CD4-positive, CD25-positive, alpha-beta regulatory T cell (primary cell): ENCODE measurements around the gene METTL8. TPM values are rescaled to one million over a fixed set of nuclear protein-coding genes. Genes with fewer than 3 reads are reported as not detected.

ENCODE experiments used
- ATAC-seq, 2 donors: fragments of 150-1000 bp; cut with Tn5 transposase; one replicate each; pipeline ENCODE4 v1.10.0; 2021; ENCODE audit warnings: low read depth in 2 of 2, moderate number of reproducible peaks in 2 of 2, moderate library complexity in 1 of 2
- DNase-seq, 3 donors: peaks; one replicate each; pipeline versions ENCODE4 v3.0.0 to v3.0.0-alpha.2; 2012 to 2022; ENCODE audit warnings: mixed read lengths in 1 of 3
- H3K27ac ChIP-seq: one replicate; pipeline ENCODE4 v1.7.0; 2013; ENCODE audit warnings: mild to moderate bottlenecking, low read length; ENCODE audit not compliant: insufficient read depth, poor library complexity, severe bottlenecking
- H3K27me3 ChIP-seq: one replicate; pipeline ENCODE4 v1.7.0; 2013; ENCODE audit warnings: low read length; ENCODE audit not compliant: control insufficient read depth, insufficient read depth
- H3K36me3 ChIP-seq: one replicate; pipeline ENCODE4 v1.7.0; 2013; ENCODE audit warnings: mild to moderate bottlenecking, low read length, moderate library complexity; ENCODE audit not compliant: control insufficient read depth, insufficient read depth
- H3K4me1 ChIP-seq: 2 replicates; pipeline ENCODE4 v1.7.0; 2013; ENCODE audit warnings: mild to moderate bottlenecking, low read length; ENCODE audit not compliant: insufficient read depth, control insufficient read depth, poor library complexity, severe bottlenecking
- H3K4me3 ChIP-seq: one replicate; pipeline ENCODE4 v1.7.0; 2013; ENCODE audit warnings: low read depth, mild to moderate bottlenecking, low read length, moderate library complexity
- H3K9me3 ChIP-seq, 2 experiments: 1 replicate in 1 of 2; 2 replicates in 1 of 2; pipeline ENCODE4 v1.7.0; 2013; ENCODE audit warnings: low read length in 2 of 2, mild to moderate bottlenecking in 1 of 2, moderate library complexity in 1 of 2; ENCODE audit not compliant: control insufficient read depth in 2 of 2
- H3K27ac Mint-ChIP-seq, 3 donors: one replicate each; pipeline ENCODE4 v1.8.0; 2020 to 2022; ENCODE audit warnings: mild to moderate bottlenecking in 3 of 3, mixed read lengths in 3 of 3, moderate library complexity in 2 of 3
- H3K27me3 Mint-ChIP-seq: one replicate; pipeline ENCODE4 v1.8.0; 2022; ENCODE audit warnings: mild to moderate bottlenecking, mixed read lengths
- H3K36me3 Mint-ChIP-seq: one replicate; pipeline ENCODE4 v1.8.0; 2020; ENCODE audit warnings: mixed read lengths
- H3K4me1 Mint-ChIP-seq, 4 donors: one replicate each; pipeline ENCODE4 v1.8.0; 2020 to 2022; ENCODE audit warnings: mixed read lengths in 4 of 4, mild to moderate bottlenecking in 1 of 4
- H3K4me3 Mint-ChIP-seq, 4 donors: one replicate each; pipeline ENCODE4 v1.8.0; 2020 to 2022; ENCODE audit warnings: mild to moderate bottlenecking in 4 of 4, mixed read lengths in 4 of 4, moderate library complexity in 3 of 4
- H3K9me3 Mint-ChIP-seq, 7 donors: one replicate each; pipeline ENCODE4 v1.8.0; 2020 to 2022; ENCODE audit warnings: mixed read lengths in 7 of 7, mild to moderate bottlenecking in 3 of 7, moderate library complexity in 2 of 7
- polyA plus RNA-seq, 4 donors: library from polyadenylated mRNA; unstranded; fragments of 300-500 nt; fragmentation: Illumina TruSeq; gene quantifications; one replicate each; pipeline ENCODE4 v1.2.3, GENCODE V29; 2021
- total RNA-seq: library from RNA; stranded (reverse); gene quantifications from one replicate; pipeline ENCODE4 v1.2.3, GENCODE V29; 2022

METTL8 gene
- total and polyA plus RNA-seq, 5 donors from 2014 or later = 12.6 to 27.3 (median 19.7) TPM

DNA sequence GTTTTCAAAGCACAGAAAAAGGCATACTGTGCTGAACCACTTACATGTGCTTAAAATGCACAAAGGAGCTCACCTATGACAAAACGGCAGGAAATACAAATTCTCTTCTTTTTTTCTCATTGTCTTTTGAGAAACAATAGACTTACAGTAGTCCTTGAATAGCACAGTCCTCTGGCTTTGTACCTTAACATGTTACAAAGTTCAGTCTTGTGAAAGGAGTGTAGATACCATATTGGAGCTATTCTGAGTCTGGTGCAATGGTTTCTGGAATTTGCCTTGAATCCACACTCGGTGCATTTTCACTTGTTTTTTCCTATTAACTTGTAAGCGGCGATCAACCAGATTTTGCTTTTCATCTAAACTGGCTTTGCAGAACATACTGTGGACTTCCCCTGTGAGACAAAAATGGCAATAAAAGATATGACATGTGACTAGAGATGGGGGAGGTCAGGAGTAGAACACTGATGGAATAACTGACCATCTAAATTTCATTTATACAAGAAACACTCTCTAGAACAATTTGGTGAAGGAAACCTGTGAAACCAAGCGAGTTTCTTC, 109.7 kb downstream of the METTL8 start:
- no peak overlapping the region for H3K27ac ChIP-seq
- Mint-ChIP-seq H3K9me3 (no peaks in the 10 kb centered on the region), H3K27me3 (no peaks in the 10 kb centered on the region), H3K27ac (peak overlapping the region in 2 of 3 donors; percentile 66 to 79), H3K36me3 (peaks cover 12% of the 10 kb centered on the region), H3K4me1 (peaks cover 42 to 70% (median 58%) of the 10 kb centered on the region in 4 donors), H3K4me3 (peak overlapping the region; percentile 57 to 78 (median 72))
- H3K9me3 ChIP-seq = no peaks in the 10 kb centered on the region
- H3K36me3 ChIP-seq = no peaks in the 10 kb centered on the region
- DNase-seq (no peak), ATAC-seq (no peak)
- peaks cover 35% of the 10 kb centered on the region for H3K4me1 ChIP-seq
- H3K4me3 ChIP-seq = peak overlapping the region; percentile 64
- no peaks in the 10 kb centered on the region for H3K27me3 ChIP-seq

DNA sequence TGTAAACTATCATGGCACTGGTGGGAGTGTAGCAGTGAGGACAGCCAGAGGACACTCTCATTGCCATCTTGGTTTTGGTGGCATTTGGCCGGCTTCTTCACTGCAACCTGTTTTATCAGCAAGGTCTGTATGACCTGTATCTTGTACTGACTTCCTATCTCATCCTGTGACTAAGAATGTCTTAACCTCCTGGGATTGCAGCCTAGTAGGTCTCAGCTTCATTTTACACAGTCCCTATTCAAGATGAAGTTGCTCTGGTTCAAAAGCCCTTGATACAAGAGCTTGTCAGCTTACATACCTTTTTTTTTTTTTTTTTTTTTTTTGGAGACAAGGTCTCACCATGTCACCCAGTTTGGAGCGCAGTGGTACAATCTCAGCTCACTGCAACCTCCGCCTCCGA, 110.9 kb downstream of the METTL8 start:
- no peaks in the 10 kb centered on the region for H3K27me3 ChIP-seq
- H3K36me3 ChIP-seq = no peaks in the 10 kb centered on the region
- no peak for DNase-seq
- Mint-ChIP-seq H3K27me3 (no peaks in the 10 kb centered on the region), H3K27ac (no peak overlapping the region), H3K36me3 (peaks cover 12% of the 10 kb centered on the region), H3K9me3 (no peaks in the 10 kb centered on the region), H3K4me1 (peaks cover 48 to 77% (median 65%) of the 10 kb centered on the region in 4 donors), H3K4me3 (no peak overlapping the region)
- no peak overlapping the region for H3K4me3 ChIP-seq
- no peak for ATAC-seq
- H3K27ac ChIP-seq = no peak overlapping the region
- H3K4me1 ChIP-seq = peaks cover 42% of the 10 kb centered on the region
- no peaks in the 10 kb centered on the region for H3K9me3 ChIP-seq

DNA sequence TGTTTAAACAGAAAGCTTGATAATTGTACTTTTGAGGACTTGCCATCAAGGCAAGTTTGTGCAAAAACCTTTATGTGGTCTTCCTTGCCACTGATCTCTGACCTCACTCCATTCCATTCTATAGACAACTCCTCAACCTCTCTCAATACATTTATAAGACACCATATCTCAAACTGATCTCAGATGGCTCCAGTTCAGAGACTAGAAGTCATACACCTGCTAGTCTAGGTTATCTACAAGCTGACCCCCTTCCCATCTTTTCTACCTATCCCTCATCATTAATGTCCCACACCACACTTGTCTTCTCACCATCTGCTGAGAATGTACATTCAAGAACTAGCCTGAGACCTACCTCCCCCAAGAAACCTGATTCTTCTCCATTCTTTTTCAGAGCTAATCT, 113.1 kb downstream of the METTL8 start:
- peaks cover 35% of the 10 kb centered on the region for H3K4me1 ChIP-seq
- no peaks in the 10 kb centered on the region for H3K36me3 ChIP-seq
- peaks cover 12% of the 10 kb centered on the region for H3K36me3 Mint-ChIP-seq
- H3K27ac ChIP-seq = no peak overlapping the region
- DNase-seq = no peak
- H3K4me3 Mint-ChIP-seq = peak overlapping the region in 1 of 4 donors; percentile 55
- H3K27me3 ChIP-seq = no peaks in the 10 kb centered on the region
- H3K27ac Mint-ChIP-seq = peak overlapping the region; percentile 15 to 80 (median 63)
- H3K4me1 Mint-ChIP-seq = peaks cover 29 to 66% (median 52%) of the 10 kb centered on the region in 4 donors
- no peak overlapping the region for H3K4me3 ChIP-seq
- H3K27me3 Mint-ChIP-seq = no peaks in the 10 kb centered on the region
- no peaks in the 10 kb centered on the region for H3K9me3 Mint-ChIP-seq
- ATAC-seq = no peak
- no peaks in the 10 kb centered on the region for H3K9me3 ChIP-seq

DNA sequence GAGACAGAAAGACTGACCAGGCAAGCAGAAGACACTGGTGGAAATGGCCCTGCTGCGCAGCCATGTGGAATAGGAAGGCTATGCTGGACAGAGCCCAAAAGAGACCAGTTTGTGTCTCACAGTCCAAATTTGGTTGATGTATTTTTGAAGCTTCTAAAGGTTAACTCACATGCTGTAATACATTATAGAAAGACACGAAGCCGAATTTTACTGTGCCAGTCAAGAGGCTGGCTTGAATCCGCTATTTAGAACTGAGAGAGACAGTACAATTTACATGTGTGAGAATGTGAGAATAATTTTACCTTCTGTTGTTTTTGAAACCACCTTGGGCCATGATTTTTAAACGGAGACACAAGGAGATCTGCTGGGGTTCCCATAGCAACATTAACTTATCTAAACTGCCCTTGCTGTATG, 113.6 kb downstream of the METTL8 start:
- ATAC-seq (no peak), DNase-seq (no peak)
- H3K36me3 ChIP-seq = no peaks in the 10 kb centered on the region
- Mint-ChIP-seq H3K27me3 (no peaks in the 10 kb centered on the region), H3K4me1 (peaks cover 24 to 61% (median 49%) of the 10 kb centered on the region in 4 donors), H3K4me3 (peak overlapping the region; percentile 43 to 80 (median 60)), H3K9me3 (peaks cover 0 to under 1% (median 0%) of the 10 kb centered on the region in 7 donors), H3K27ac (peak overlapping the region; percentile 11 to 99 (median 80)), H3K36me3 (peaks cover 12% of the 10 kb centered on the region)
- H3K4me1 ChIP-seq = peaks cover 35% of the 10 kb centered on the region
- no peaks in the 10 kb centered on the region for H3K27me3 ChIP-seq
- H3K27ac ChIP-seq = peak overlapping the region; percentile 65
- H3K9me3 ChIP-seq = no peaks in the 10 kb centered on the region
- peak overlapping the region; percentile 83 for H3K4me3 ChIP-seq

DNA sequence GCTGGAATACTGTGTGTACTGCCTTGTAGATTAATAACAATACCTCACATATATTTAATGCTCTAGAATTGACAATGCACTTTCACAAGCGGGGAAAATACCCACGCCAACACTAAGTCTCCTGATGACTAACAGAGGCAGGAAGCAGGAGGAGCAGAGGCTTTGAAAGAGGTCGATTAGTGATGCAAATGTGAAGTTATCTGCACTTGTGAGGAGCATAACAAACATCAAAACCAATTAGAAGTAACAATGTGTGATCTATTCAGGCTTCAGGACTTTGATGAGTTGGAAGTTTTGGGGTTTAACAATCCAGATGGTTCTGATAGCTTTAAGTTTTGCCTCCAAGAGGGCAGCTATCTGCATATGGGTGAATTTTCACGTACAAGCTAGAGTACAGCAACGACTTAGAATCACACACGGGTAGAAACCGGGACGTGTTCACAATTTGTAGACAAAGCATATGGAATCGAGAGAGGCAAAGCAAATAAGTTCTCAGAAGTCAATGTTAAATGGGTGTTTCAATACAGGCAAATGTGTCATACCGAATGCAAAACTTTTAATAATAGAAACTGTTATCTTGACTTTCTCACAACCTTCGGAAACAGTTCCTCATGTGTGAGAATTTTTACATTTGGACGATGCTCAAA, 114.5 kb downstream of the METTL8 start:
- ATAC-seq = peak; percentile 85 to 86
- Histone ChIP-seq H3K4me3 (peak overlapping the region; percentile 83), H3K27ac (peak overlapping the region; percentile 65), H3K9me3 (no peaks in the 10 kb centered on the region), H3K4me1 (peaks cover 30% of the 10 kb centered on the region), H3K36me3 (no peaks in the 10 kb centered on the region), H3K27me3 (no peaks in the 10 kb centered on the region)
- no peaks in the 10 kb centered on the region for H3K27me3 Mint-ChIP-seq
- peaks cover 0 to 2% (median 0%) of the 10 kb centered on the region in 7 donors for H3K9me3 Mint-ChIP-seq
- peak overlapping the region; percentile 43 to 80 (median 68) for H3K4me3 Mint-ChIP-seq
- H3K27ac Mint-ChIP-seq = peak overlapping the region; percentile 80 to 99 (median 86)
- H3K36me3 Mint-ChIP-seq = peaks cover 11% of the 10 kb centered on the region
- peaks cover 23 to 55% (median 46%) of the 10 kb centered on the region in 4 donors for H3K4me1 Mint-ChIP-seq
- peak; percentile 22 to 76 (median 39) for DNase-seq

DNA sequence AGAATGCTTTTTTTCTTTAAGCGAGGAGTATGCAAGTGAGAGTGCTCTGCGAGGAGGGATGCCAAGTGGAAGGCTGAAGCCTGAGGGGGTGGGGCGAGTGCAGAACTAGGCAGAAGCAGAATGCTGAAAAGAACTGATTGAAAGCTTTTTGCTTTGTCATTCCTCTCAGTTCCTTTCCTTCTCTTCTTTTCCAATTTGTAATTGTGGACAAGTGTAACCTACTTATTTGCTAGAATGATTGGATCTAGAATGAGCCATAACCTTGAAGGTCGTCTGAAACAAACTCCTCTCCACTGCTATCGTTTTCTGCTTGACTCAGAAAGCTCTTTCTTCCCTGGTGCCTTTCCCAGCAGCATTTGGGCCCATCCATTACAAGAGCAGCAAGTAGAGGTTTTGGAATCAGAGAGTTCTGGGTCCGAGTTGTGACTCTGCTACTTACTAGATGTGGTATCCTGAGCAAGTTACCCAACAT, 115.3 kb downstream of the METTL8 start:
- peaks cover 0 to 2% (median 0%) of the 10 kb centered on the region in 7 donors for H3K9me3 Mint-ChIP-seq
- Histone ChIP-seq H3K9me3 (no peaks in the 10 kb centered on the region), H3K27ac (peak overlapping the region; percentile 65), H3K36me3 (no peaks in the 10 kb centered on the region), H3K27me3 (no peaks in the 10 kb centered on the region), H3K4me3 (peak overlapping the region; percentile 83), H3K4me1 (peaks cover 30% of the 10 kb centered on the region)
- H3K4me1 Mint-ChIP-seq = peaks cover 15 to 47% (median 38%) of the 10 kb centered on the region in 4 donors
- H3K27me3 Mint-ChIP-seq = no peaks in the 10 kb centered on the region
- H3K36me3 Mint-ChIP-seq = peaks cover 3% of the 10 kb centered on the region
- no peak for DNase-seq
- peak overlapping the region; percentile 43 to 80 (median 68) for H3K4me3 Mint-ChIP-seq
- ATAC-seq = no peak
- H3K27ac Mint-ChIP-seq = peak overlapping the region; percentile 80 to 94 (median 86)

DNA sequence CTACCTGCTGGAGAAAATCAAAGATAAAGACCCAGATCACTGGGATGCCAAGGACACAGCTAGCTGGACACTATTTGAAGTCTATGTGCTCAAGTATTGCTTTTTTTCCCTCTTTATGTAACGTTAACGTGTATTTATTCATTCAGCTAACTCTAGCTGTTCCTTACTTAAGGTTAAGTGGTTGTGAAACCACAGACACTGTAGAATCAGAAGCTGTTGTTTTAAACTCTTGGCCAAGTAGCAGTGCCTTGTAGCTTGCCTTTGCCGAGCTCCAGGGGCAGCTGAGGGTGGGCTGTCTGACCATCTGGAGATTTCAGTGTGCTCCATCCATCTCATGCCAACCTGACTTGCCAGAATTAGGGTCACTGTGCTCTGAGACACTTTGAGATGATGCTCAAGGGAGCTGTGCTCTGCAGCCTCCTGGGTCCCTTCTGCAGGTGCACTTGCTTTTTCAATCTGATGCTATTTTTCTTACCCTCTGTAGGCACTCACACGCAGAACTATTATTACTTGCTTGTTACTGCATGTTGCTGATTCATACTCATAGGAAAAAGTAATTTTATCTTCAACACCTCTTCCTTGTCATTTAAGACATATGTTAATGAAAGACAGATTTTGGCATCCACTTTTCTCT, 116.2 kb downstream of the METTL8 start:
- H3K36me3 Mint-ChIP-seq = peaks cover 5% of the 10 kb centered on the region
- no peaks in the 10 kb centered on the region for H3K27me3 ChIP-seq
- no peaks in the 10 kb centered on the region for H3K27me3 Mint-ChIP-seq
- peaks cover 30% of the 10 kb centered on the region for H3K4me1 ChIP-seq
- H3K36me3 ChIP-seq = no peaks in the 10 kb centered on the region
- H3K4me1 Mint-ChIP-seq = peaks cover 15 to 47% (median 38%) of the 10 kb centered on the region in 4 donors
- peak overlapping the region in 3 of 4 donors; percentile 3 to 73 (median 53) for H3K4me3 Mint-ChIP-seq
- DNase-seq = peak in 1 of 3 donors; percentile 26
- peak overlapping the region; percentile 42 to 94 (median 80) for H3K27ac Mint-ChIP-seq
- peak overlapping the region; percentile 47 for H3K4me3 ChIP-seq
- H3K27ac ChIP-seq = no peak overlapping the region
- H3K9me3 ChIP-seq = no peaks in the 10 kb centered on the region
- H3K9me3 Mint-ChIP-seq = peaks cover 0 to 2% (median 0%) of the 10 kb centered on the region in 7 donors
- ATAC-seq = peak; percentile 25 to 37
